Measurements from ENCODE around the gene ERFE.

Gene ERFE

DNA sequence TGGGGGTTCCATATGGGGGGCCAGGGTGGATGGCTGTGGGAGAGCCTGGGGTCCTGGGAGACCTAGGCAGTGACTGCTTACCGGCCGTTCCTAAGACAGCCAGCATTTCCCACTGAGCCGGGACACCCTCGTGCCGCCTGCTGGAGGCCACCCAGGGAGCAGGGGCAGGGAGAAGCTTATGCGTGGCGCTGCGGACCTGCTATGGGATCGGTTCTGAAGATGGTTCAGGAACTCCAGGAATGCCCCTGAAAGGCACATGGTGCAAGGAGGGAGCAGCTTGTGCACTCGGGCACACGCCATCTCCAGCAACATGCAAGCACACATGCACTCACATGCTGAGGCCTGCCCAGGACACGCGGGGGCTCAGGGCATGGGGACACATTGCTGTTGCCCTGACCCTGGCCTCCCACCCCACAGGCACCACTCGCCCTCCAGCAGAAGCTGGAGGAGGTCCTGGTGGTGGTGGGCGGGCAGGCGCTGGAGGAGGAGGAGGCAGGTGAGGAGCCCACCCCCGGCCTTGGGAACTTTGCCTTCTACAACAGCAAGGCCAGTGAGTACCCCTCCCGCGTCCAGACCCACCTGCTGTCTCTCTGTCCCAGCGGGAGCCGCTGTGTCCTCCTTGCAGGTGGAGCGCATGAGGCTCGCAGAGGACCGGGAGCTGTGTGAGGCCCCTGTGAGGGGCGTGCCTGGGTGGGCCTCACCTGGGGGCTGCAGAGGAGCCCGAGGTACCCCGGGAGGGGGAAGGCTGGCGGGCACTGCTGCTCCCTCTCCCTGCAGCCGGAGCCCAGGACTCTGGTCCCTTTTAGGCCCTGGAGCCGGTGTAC lies 16.2 kb upstream of the ERFE start:
- no peak for DNase-seq (ENCODE audit: low spot score)
- peak overlapping the region; percentile 50 for H3K4me3 ChIP-seq
- TF ChIP-seq, protein P1, sequence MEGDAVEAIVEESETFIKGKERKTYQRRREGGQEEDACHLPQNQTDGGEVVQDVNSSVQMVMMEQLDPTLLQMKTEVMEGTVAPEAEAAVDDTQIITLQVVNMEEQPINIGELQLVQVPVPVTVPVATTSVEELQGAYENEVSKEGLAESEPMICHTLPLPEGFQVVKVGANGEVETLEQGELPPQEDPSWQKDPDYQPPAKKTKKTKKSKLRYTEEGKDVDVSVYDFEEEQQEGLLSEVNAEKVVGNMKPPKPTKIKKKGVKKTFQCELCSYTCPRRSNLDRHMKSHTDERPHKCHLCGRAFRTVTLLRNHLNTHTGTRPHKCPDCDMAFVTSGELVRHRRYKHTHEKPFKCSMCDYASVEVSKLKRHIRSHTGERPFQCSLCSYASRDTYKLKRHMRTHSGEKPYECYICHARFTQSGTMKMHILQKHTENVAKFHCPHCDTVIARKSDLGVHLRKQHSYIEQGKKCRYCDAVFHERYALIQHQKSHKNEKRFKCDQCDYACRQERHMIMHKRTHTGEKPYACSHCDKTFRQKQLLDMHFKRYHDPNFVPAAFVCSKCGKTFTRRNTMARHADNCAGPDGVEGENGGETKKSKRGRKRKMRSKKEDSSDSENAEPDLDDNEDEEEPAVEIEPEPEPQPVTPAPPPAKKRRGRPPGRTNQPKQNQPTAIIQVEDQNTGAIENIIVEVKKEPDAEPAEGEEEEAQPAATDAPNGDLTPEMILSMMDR (IDR thresholded peaks at IDR 0.05): no peak
- H3K27ac ChIP-seq: peak overlapping the region; percentile 6 to 82

DNA sequence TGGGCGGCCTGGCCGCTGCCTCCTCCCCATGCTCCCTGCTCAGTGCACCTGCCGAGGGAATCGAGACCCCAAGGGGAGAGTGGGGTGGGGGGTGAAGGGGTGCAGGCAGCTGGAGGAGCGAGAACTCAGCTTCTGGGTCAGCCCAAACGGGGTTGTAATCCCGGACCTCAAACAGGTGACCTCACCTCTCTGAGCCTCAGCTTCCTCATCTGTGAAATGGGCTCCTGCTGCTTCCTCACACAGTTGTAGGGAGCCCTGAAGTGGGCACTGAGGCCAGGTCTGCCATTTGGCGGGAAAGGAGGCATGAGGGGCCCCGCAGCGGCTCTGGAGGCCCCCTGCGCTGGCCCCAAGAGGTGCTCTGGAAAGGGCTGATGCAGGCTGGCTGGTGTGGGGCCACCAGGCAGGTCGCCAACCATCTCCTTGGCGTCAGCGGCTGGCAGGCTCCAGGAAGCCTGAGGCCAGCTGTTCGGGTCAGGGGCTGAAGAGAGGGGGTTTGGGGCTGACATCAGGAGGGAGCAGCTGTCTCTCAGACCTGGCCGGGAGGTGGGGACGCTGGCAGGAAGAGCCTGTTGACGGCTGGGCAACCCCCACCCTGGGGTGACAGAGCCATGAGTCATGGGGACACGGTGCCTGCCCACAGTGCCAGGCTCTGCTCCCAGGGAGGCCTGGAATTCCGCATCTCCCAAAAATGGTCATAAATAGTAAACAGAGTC lies 15.4 kb upstream of the ERFE start:
- peak; percentile 81 for DNase-seq (ENCODE audit: low spot score)
- TF ChIP-seq, protein P1 (IDR thresholded peaks at IDR 0.05): no peak
- H3K4me3 ChIP-seq: peak overlapping the region; percentile 50
- peak overlapping the region; percentile 6 to 82 for H3K27ac ChIP-seq

GRCh38 chr2:238144262-238144661 lies 14.5 kb upstream of the ERFE start:
- TF ChIP-seq, protein P1 (IDR thresholded peaks at IDR 0.05): no peak
- H3K4me3 ChIP-seq: no peak overlapping the region
- H3K27ac ChIP-seq: peak overlapping the region in 1 of 2 donors; percentile 82
- DNase-seq (ENCODE audit: low spot score): no peak

- TF ChIP-seq, protein P1 (IDR thresholded peaks at IDR 0.05): no peak
- DNase-seq (ENCODE audit: low spot score): no peak
- H3K4me3 ChIP-seq: no peak overlapping the region
- no peak overlapping the region for H3K27ac ChIP-seq
Observed at GRCh38 chr2:238145046-238145445, 13.7 kb upstream of the ERFE start.

- H3K27ac ChIP-seq: no peak overlapping the region
- no peak for DNase-seq (ENCODE audit: low spot score)
- H3K4me3 ChIP-seq: no peak overlapping the region
- TF ChIP-seq, protein P1 (IDR thresholded peaks at IDR 0.05): no peak
Observed at GRCh38 chr2:238145851-238146250, 12.9 kb upstream of the ERFE start.

GRCh38 chr2:238146884-238147544 lies 11.8 kb upstream of the ERFE start:
- TF ChIP-seq, protein P1 (IDR thresholded peaks at IDR 0.05): no peak
- no peak overlapping the region for H3K27ac ChIP-seq
- DNase-seq (ENCODE audit: low spot score): no peak
- H3K4me3 ChIP-seq: no peak overlapping the region
